HG02759 (cell line): ENCODE measurements around the gene IL17RE.
A peak's percentile ranks its signal among the peaks of the same experiment; 100 is the strongest.
"Not testable (repeated sequence)": the region's sequence is repeated elsewhere in the genome, so short reads cannot be mapped to it uniquely, and the experiment has no call there.

Source experiments
- ATAC-seq: cut with Tn5 transposase; IDR thresholded peaks from one replicate; pipeline ENCODE4 v1.9.1; 2021; ENCODE audit warnings: mild to moderate bottlenecking, moderate library complexity; ENCODE audit not compliant: unreplicated experiment

IL17RE gene

GRCh38 chr3:9879830-9880549 is 22.7 kb upstream of the IL17RE start, which contains the start of gene CIDEC:
Gene CIDEC, minus strand, starts transcription at chr3:9880253. Its CDS starts 1,767 bp downstream, at chr3:9878486.
- no peak for ATAC-seq

DNA sequence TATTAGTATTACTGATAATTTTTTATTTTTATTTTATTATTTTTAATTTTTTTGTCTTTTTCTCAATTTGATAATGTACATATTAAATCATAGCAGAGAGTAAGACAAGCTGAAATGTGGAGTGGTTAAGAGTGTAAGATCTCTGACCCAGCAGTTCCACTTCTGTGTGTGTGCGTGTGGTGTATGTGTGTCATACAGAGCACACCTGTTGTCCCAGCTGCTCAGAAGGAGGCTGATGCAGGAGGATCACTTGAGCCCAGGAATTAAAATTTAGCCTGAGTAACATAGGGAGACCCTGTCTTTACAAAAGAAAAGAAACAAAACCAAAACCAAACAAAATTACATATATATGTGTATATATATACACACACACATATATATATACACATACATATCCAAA is 21.2 kb upstream of the IL17RE start:
- ATAC-seq: no peak

GRCh38 chr3:9883706-9884554 is 18.7 kb upstream of the IL17RE start:
- no peak for ATAC-seq

DNA sequence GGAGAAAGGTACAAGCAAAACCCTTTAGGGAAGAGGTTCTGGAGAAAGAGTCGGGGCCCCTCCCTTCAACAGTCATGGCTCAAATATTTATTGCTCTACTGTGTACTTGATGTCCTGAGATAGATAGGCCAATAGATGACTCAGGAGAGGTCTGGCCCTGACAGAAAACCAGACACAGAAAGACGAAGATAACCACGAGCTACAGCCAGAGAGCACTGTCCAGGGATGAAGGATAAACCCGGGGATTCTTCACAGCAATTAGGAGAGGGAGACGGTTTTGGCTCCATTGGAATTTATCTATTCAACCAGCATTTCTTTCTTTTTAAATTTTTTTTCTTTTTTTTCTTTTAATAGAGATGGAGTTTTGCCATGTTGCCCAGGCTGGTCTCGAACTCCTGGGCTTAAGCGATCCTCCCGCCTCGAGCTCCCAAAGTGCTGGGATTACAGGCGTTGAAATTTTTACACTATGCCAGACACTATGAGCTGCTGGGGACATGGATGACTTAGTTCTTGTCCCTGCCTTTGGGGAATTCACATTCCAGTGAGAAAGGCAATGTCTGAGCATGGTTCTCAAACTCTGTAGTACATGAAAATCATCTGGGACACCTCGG is 18.0 kb upstream of the IL17RE start:
- ATAC-seq: no peak

- ATAC-seq: no peak
Measured at GRCh38 chr3:9886328-9886727, 16.3 kb upstream of the IL17RE start.

DNA sequence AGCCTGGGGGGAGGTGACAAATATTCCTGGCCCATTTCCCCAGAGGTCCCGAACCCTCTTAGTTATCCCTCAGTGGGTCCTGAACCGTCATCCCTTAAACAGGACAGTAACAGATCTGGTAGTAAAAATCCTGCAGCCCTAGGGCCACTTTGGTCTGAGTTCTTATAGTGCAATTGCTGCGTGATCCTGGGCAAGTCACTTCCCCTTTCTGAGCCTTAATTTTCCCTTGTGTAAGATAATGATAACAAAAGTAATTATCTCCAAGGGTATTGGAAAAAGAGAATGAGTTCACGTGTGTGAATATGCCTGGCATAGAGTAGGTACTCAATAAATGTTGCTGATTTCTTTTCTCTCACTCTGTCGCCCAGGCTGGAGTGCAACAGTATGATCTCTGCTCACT is 15.2 kb upstream of the IL17RE start:
- ATAC-seq: no peak

DNA sequence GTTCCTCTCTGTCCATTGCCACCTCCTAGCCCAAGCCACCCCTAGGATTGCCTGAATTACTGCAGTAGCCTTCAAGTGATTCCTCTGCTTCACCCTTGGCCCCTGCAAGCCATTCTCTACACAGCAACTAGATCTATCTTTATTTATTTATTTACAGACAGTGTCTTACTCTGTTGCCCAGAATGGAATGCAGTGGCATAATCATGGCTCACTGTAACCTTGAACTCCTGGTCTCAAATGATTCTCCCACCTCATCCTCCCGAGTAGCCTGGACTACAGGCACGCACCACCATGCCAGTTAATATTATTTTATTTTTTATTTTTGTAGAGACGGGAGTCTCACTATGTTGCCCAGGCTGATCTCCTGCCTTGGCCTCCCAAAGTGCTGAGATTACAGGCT is 14.1 kb upstream of the IL17RE start:
- ATAC-seq: no peak

DNA sequence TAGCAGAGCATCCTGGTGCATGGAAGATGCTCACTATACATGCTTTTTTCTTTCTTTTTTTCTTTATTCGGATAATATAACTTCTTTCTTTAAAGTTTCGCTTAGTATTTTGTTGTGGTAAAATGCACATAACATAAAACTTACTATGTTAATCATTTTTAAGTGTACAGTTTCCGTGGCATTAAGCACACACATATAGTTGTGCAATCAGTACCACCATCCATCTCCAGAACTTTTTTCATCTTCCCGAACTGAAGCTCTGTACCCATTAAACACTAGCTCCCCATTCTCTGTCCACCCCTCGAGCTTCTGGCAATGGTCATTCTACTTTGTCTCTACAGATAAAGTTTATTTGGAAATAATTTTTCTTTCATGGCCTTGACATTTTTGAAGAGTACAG is 13.2 kb upstream of the IL17RE start:
- no peak for ATAC-seq

DNA sequence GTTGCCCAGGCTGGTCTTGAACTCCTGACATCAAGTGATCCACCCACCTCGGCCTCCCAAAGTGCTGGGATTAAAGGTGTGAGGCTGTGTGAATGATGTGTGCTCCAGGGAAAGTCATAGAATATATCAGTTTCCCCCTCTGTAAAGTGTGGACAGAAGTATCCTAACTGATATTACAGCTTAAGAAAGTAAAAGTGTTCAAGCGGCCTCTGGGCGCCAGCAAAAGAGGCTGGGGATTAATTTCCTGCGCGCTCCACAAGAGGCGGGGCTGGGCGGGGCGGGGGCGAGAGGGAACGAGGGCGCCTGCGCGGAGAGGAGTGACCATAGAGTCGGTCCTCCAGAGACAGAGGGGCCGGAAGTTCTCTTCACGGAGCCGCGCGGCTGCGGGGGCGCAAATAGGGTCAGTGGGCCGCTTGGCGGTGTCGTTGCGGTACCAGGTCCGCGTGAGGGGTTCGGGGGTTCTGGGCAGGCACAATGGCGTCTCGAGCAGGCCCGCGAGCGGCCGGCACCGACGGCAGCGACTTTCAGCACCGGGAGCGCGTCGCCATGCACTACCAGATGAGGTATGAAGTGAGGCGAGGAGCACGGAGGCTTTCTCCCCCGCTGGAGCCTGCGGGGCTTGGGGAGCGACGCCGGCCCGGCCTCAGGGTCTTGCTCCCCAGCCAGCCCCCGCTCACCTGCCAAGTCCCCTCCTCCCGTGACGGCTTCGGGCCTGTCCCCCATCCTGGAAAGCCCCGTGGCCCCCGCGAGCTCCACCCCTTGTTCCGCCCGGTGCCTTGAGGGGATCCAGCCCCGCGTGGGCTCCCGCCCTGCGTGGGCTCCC is 12.2 kb upstream of the IL17RE start, which contains the start of gene JAGN1:
Gene JAGN1, plus strand, starts transcription at position 362 of the 823 bp plus-strand sequence. Its CDS starts 113 bp downstream, at position 475.
- peak; percentile 85 for ATAC-seq

GRCh38 chr3:9891072-9891622 is 11.5 kb upstream of the IL17RE start:
- ATAC-seq: no peak

DNA sequence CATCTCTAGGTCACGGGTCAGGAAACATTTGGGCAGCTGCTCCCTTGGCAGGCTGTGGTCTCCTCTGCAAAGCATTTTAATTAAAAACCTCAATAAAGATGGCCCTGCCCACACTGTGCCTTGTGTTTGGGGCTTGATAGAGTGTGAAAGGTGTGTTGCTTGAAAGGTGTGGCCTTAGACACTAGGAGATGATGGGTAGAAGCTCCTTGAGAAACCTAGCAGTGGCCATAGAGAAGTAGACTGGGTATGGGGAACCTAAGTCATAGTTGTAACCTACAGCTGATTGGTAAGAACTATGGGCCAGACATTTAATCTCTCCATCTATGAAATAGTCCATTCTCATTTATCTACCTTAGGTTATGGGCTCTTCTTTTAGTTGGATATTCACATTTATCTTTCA is 8.9 kb upstream of the IL17RE start:
- ATAC-seq: no peak

- ATAC-seq: not testable (repeated sequence)
Measured at GRCh38 chr3:9895715-9896114, 6.9 kb upstream of the IL17RE start.

DNA sequence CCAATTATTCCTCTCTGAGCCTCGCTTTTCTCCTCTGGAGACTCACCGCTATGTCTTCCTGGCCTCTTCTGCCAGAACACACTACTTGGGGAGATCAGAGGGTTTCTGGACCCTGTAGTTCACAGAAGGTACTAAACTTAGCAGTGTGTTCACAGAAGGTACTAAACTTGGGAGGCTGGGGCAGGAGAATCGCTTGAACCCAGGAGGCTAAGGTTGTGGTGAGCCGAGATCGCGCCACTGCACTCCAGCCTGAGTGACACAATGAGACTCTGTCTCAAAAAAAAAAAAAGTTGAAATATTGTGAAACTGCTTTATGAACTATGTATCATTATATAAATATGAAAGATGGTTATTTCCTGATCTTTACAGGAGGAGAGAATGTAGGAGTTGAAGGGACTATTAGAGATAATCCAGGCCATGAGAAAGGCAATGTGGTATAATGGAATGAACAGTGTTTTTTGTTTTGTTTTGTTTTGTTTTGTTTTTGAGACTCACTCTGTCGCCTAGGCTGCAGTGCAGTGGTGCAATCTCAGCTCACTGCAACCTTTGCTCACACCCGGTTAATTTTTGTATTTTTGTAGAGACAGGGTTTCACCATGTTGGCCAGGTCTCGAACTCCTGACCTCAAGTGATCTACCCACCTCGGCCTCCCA is 5.8 kb upstream of the IL17RE start:
- not testable (repeated sequence) for ATAC-seq

- ATAC-seq: peak; percentile 75
Measured at GRCh38 chr3:9897408-9898372, 5.0 kb upstream of the IL17RE start.

DNA sequence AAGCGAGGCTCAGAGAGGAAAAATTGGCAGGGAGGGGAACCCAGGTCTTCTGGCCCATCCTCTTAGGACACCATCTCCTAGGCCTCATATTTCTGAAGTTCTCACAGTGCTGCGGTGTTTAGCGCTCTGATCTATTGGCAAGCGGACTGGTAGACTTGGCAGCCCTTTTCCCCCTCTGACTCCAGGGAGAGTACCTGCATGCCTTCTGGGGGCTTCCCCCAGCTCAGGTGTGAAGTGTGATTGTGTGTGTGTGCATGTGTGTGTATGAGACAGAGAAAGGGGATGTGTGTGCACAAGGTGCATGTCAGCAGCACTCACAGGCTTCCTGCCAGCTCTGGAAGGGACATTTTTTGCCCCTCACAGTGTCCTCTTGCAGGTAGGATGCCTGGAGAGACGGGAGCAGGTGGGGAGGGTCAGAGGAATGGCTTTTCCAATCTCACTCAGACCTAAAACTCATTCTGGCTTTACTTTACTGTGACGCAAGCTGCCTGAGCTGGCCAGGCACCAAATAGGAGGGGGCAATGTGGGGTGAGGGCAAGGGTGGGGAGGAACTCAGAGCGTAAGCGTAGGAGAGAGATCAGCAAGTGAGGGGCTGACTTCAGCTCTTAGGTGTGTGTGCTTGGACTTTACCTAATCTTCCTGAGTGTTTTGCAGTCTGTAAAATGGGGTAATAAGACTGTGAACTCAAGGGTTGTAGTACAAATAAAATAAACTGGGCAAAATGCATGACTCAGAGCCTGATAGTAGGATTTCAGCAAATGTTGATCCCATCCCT is 4.0 kb upstream of the IL17RE start:
- no peak for ATAC-seq

- ATAC-seq: no peak
Measured at GRCh38 chr3:9899289-9899791, 3.3 kb upstream of the IL17RE start.

GRCh38 chr3:9900965-9901415 is 1.7 kb upstream of the IL17RE start:
- not testable (repeated sequence) for ATAC-seq

GRCh38 chr3:9901967-9902366 is 681 bp upstream of the IL17RE start:
- ATAC-seq: no peak
